ENCODE measurements around the gene ATMIN. TPM values are rescaled to one million over a fixed set of nuclear protein-coding genes. Genes with fewer than 3 reads are reported as not detected.
A peak's percentile ranks its signal among the peaks of the same experiment; 100 is the strongest.

The ATMIN gene
- total RNA-seq, 1 donor from 2014 or later = 35.0 TPM

GRCh38 chr16:81094771-81095251, 59.2 kb downstream of the ATMIN start:
- TF ChIP-seq CTCF (IDR thresholded peaks at IDR 0.05) = no peak
- Mint-ChIP-seq H3K4me1 (ENCODE audit: unreplicated experiment) (peaks cover 14% of the 10 kb centered on the region), H3K27ac (ENCODE audit: unreplicated experiment) (peak overlapping the region; percentile 62), H3K27me3 (ENCODE audit: unreplicated experiment) (no peaks in the 10 kb centered on the region), H3K36me3 (ENCODE audit: unreplicated experiment) (peaks cover under 1% of the 10 kb centered on the region), H3K4me3 (ENCODE audit: unreplicated experiment) (peak overlapping the region; percentile 77), H3K9me3 (ENCODE audit: unreplicated experiment) (no peaks in the 10 kb centered on the region)
- no peak for DNase-seq (ENCODE audit: extremely low spot score, unreplicated experiment)

- no peak for TF ChIP-seq CTCF (IDR thresholded peaks at IDR 0.05)
- Mint-ChIP-seq H3K4me1 (ENCODE audit: unreplicated experiment) (peaks cover 14% of the 10 kb centered on the region), H3K4me3 (ENCODE audit: unreplicated experiment) (peak overlapping the region; percentile 77), H3K27me3 (ENCODE audit: unreplicated experiment) (no peaks in the 10 kb centered on the region), H3K36me3 (ENCODE audit: unreplicated experiment) (no peaks in the 10 kb centered on the region), H3K9me3 (ENCODE audit: unreplicated experiment) (no peaks in the 10 kb centered on the region), H3K27ac (ENCODE audit: unreplicated experiment) (peak overlapping the region; percentile 62)
- no peak for DNase-seq (ENCODE audit: extremely low spot score, unreplicated experiment)
These were observed 60.0 kb downstream of the ATMIN start for GRCh38 chr16:81095653-81095952.

- DNase-seq (ENCODE audit: extremely low spot score, unreplicated experiment) = peak; percentile 100
- Mint-ChIP-seq H3K4me3 (ENCODE audit: unreplicated experiment) (peak within 1 kb of the TSS; percentile 77), H3K27ac (ENCODE audit: unreplicated experiment) (peak within 1 kb of the TSS; percentile 62), H3K27me3 (ENCODE audit: unreplicated experiment) (no peaks in the 10 kb centered on the region), H3K36me3 (ENCODE audit: unreplicated experiment) (no peaks in the 10 kb centered on the region), H3K9me3 (ENCODE audit: unreplicated experiment) (no peaks in the 10 kb centered on the region), H3K4me1 (ENCODE audit: unreplicated experiment) (peaks cover 14% of the 10 kb centered on the region)
- no peak for TF ChIP-seq CTCF (IDR thresholded peaks at IDR 0.05)
These were observed 60.5 kb downstream of the ATMIN start, which contains the start of gene GCSH for GRCh38 chr16:81095953-81096714. GCSH (minus strand) TSS chr16:81096395; CDS start chr16:81096278, 117 bp downstream.

- Mint-ChIP-seq H3K4me3 (ENCODE audit: unreplicated experiment) (peak overlapping the region; percentile 62), H3K27ac (ENCODE audit: unreplicated experiment) (peak overlapping the region; percentile 27), H3K9me3 (ENCODE audit: unreplicated experiment) (no peaks in the 10 kb centered on the region), H3K27me3 (ENCODE audit: unreplicated experiment) (no peaks in the 10 kb centered on the region), H3K4me1 (ENCODE audit: unreplicated experiment) (peaks cover 14% of the 10 kb centered on the region), H3K36me3 (ENCODE audit: unreplicated experiment) (no peaks in the 10 kb centered on the region)
- DNase-seq (ENCODE audit: extremely low spot score, unreplicated experiment) = no peak
- TF ChIP-seq CTCF (IDR thresholded peaks at IDR 0.05) = no peak
These were observed 61.1 kb downstream of the ATMIN start for GRCh38 chr16:81096715-81097208.

Other genes with a start within 250 kb of the ATMIN start
- gene CDYL2, start 231.2 kb upstream of the ATMIN start, total RNA-seq = 1.8 and 1.9 TPM in 2 replicates
- gene CMC2, start 29.0 kb upstream of the ATMIN start, total RNA-seq = 37.8 and 42.2 TPM in 2 replicates
- gene CENPN, start 28.6 kb upstream of the ATMIN start, total RNA-seq = 7.2 and 10.0 TPM in 2 replicates
- gene C16orf46, start 41.4 kb downstream of the ATMIN start, total RNA-seq = 1.5 TPM in 1 of 2 replicates, not detected in the other
- gene GCSH, start 60.6 kb downstream of the ATMIN start, total RNA-seq = 19.2 and 23.0 TPM in 2 replicates
- gene BCO1, start 202.8 kb downstream of the ATMIN start, total RNA-seq = not detected in 2 replicates